ENCODE measurements around the gene LRRC74B. TPM values are rescaled to one million over a fixed set of nuclear protein-coding genes. Genes with fewer than 3 reads are reported as not detected.

LRRC74B gene
- total RNA-seq, 2 donors from 2014 or later: not detected

DNA sequence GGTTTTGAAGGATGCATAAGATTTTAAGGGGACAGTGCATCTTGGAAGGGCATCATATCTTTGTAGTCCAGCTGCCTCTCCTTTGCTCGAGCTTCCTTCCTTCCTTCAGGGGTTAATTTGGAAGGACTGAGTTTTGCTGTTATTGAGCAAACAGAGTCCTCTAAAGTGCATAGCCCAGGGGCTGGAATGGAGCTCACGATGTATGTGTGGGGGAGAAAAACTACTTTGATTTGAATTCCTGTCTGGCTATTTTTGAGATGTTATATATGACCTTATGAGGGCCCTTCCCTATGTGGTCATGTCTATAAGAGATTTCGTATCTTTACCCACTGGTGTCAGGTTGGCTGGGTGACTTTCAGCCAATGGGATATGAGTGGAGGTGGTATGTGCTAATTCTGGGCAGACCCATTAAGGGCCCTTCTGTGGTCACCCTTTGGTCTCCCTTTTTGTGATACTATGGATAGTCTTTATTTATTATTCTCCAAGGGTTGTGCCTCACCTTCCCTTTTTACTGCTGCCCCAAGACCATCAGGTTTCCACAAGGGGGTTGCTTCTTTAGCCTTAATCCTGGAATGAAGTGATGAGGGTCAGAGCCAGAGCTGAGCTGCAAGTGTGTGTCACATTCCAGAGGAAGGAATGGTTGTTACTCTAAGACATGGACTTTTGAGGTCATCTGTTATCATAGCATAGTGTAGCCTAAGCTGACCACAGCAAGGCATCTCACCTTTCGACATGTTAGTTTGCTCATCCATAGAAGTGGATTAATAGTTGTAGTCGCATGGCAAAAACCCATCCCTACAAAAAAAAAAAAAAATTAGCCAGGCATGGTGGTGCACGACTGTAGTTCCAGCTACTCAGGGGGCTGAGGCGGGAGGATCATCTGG lies 54.6 kb downstream of the LRRC74B start:
- no peak overlapping the region for H3K9ac ChIP-seq (ENCODE audit: low read depth in 2 of 2, low read length in 2 of 2)
- no peaks in the 10 kb centered on the region for H3K27me3 ChIP-seq
- no peak for DNase-seq
- intact Hi-C loops (cut with DNase I): no loop called here
- H3K4me1 ChIP-seq: peaks cover 3% of the 10 kb centered on the region
- TF ChIP-seq, protein P1, sequence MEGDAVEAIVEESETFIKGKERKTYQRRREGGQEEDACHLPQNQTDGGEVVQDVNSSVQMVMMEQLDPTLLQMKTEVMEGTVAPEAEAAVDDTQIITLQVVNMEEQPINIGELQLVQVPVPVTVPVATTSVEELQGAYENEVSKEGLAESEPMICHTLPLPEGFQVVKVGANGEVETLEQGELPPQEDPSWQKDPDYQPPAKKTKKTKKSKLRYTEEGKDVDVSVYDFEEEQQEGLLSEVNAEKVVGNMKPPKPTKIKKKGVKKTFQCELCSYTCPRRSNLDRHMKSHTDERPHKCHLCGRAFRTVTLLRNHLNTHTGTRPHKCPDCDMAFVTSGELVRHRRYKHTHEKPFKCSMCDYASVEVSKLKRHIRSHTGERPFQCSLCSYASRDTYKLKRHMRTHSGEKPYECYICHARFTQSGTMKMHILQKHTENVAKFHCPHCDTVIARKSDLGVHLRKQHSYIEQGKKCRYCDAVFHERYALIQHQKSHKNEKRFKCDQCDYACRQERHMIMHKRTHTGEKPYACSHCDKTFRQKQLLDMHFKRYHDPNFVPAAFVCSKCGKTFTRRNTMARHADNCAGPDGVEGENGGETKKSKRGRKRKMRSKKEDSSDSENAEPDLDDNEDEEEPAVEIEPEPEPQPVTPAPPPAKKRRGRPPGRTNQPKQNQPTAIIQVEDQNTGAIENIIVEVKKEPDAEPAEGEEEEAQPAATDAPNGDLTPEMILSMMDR (IDR thresholded peaks at IDR 0.05): no peak
- no peaks in the 10 kb centered on the region for H3K36me3 ChIP-seq
- H3K9me3 ChIP-seq: no peaks in the 10 kb centered on the region
- H3K4me3 ChIP-seq: no peak overlapping the region
- H3K27ac ChIP-seq: no peak overlapping the region

DNA sequence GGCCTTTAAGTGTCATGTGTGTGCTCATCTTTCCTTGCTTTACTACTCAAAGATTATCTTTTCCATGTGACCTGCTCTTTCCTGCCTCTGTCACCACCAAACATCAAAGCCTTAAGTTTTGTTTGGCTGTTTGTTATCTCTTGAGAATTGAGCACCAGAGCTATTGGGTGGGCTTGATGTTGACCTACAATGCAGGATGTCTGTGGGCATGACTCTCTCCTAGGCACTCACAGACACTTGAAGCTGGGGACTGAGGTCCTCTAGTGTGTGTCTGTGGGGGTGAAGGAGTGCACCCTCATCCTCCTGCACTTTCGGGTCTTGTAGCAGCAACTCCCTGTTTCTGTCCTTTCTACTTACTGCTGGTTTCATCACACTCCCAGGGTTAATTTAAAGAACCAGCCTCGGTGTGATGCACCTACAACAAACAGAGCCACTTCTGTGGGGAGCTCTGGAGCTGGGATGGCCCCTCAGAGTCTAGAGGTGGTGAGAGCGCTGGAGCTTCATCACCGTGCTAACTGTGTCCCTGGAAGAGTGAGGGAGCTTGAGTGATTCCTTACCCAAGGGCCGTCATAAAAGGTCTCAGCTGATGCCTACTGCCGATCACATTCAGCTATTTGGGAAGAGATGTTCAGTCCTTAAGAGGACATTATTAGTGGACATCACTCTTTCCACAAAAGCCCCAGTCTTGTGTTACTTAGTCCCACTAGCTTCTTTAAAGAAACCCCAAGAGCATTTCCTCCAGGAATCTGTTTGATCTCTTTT lies 56.3 kb downstream of the LRRC74B start:
- Histone ChIP-seq H3K4me3 (no peak overlapping the region), H3K27ac (no peak overlapping the region), H3K9me3 (no peaks in the 10 kb centered on the region), H3K36me3 (no peaks in the 10 kb centered on the region), H3K9ac (ENCODE audit: low read depth in 2 of 2, low read length in 2 of 2) (no peak overlapping the region), H3K27me3 (no peaks in the 10 kb centered on the region), H3K4me1 (peaks cover 3% of the 10 kb centered on the region)
- TF ChIP-seq, protein P1 (IDR thresholded peaks at IDR 0.05): no peak
- intact Hi-C loops (cut with DNase I): no loop called here
- no peak for DNase-seq

DNA sequence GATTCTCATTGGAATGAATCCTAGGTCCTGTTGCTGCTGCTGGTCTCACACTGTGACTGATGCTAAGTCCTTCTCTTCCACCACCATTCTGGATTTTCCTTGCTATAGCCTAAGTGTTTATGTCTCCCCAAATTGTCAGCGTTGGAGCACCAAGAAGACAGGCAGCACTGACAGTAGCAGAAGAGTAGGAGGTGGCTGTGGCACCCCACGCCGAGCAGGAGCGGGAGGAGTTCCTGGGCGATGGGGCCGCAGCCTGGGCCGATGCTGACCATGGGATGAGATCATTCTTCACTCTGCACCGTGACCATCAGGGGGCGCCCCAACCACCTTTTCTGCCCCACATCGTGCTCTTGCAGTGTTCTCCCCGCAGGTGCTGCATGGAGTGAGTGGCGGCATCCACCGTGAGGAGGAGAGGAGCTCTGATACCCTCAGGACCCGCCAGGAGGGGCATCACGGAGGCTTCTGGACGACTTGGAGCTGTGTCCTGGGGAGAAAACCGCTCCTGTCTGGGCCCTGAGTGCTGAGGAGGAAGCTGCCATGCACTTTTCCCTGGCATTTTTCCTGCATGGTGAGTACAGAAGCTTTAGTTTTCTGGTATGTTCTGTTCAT lies 57.0 kb downstream of the LRRC74B start:
- TF ChIP-seq, protein P1 (IDR thresholded peaks at IDR 0.05): peak; percentile 84
- intact Hi-C loops (cut with DNase I): no loop called here
- H3K4me3 ChIP-seq: no peak overlapping the region

GRCh38 chr22:21103633-21104032 lies 57.9 kb downstream of the LRRC74B start:
- intact Hi-C loops (cut with DNase I): no loop called here
- Histone ChIP-seq H3K27me3 (no peaks in the 10 kb centered on the region), H3K9ac (ENCODE audit: low read depth in 2 of 2, low read length in 2 of 2) (no peak overlapping the region), H3K27ac (no peak overlapping the region), H3K36me3 (no peaks in the 10 kb centered on the region), H3K4me1 (peaks cover 3% of the 10 kb centered on the region), H3K4me3 (no peak overlapping the region), H3K9me3 (no peaks in the 10 kb centered on the region)
- no peak for DNase-seq
- TF ChIP-seq, protein P1 (IDR thresholded peaks at IDR 0.05): no peak

More for the DNA sequence above, 57.0 kb downstream of the LRRC74B start:
- peak; percentile 82 for DNase-seq
- Histone ChIP-seq H3K9ac (ENCODE audit: low read depth in 2 of 2, low read length in 2 of 2) (no peak overlapping the region), H3K9me3 (no peaks in the 10 kb centered on the region), H3K27me3 (no peaks in the 10 kb centered on the region), H3K36me3 (no peaks in the 10 kb centered on the region), H3K27ac (no peak overlapping the region), H3K4me1 (peaks cover 3% of the 10 kb centered on the region)

DNA sequence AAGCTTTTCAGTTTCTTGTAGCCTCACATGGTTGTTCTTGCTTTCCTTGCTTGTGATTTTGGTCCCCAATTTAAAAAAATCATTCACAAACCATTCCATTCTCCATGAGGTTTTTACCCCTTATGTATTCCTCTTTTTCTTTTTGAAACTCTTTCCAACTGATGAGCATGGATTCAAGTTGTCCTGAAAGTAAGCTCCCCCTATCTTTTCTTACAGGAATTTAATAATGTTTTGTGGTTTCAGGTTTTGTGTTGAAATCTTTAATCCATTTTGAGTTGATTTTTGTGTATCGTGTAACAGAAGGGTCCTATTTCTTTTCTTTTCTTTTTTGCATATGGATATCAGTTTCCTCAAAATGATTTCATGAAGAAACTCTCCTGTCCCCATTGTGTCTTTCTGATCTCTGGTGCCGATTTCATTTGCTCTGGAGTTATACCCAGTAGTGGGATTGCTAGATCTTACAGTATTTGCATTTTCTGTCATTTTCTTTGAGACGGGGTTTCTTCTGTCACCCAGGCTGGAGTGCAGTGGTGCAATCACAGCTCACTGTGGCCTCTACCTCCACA lies 58.5 kb downstream of the LRRC74B start:
- no peak overlapping the region for H3K9ac ChIP-seq (ENCODE audit: low read depth in 2 of 2, low read length in 2 of 2)
- peaks cover 3% of the 10 kb centered on the region for H3K4me1 ChIP-seq
- no peak overlapping the region for H3K4me3 ChIP-seq
- H3K9me3 ChIP-seq: no peaks in the 10 kb centered on the region
- no peaks in the 10 kb centered on the region for H3K27me3 ChIP-seq
- intact Hi-C loops (cut with DNase I): no loop called here
- DNase-seq: no peak
- no peak overlapping the region for H3K27ac ChIP-seq
- H3K36me3 ChIP-seq: no peaks in the 10 kb centered on the region
- TF ChIP-seq, protein P1 (IDR thresholded peaks at IDR 0.05): no peak

Data from colonic mucosa (tissue), 4 donors.